Mucosa of stomach (tissue), 1 donor: Measurements from ENCODE around the gene MFSD8.

ENCODE experiments used
- H3K27me3 ChIP-seq: one replicate; pipeline ENCODE4 v1.7.0; 2013; ENCODE audit warnings: mild to moderate bottlenecking, low read length; ENCODE audit not compliant: control insufficient read depth, insufficient read depth
- H3K36me3 ChIP-seq: one replicate; pipeline ENCODE4 v1.7.0; 2013; ENCODE audit warnings: low read length; ENCODE audit not compliant: control insufficient read depth, insufficient read depth
- H3K4me1 ChIP-seq: one replicate; pipeline ENCODE4 v1.7.0; 2013; ENCODE audit warnings: mild to moderate bottlenecking, low read length; ENCODE audit not compliant: control insufficient read depth, insufficient read depth
- H3K4me3 ChIP-seq: one replicate; pipeline ENCODE4 v1.7.0; 2013; ENCODE audit warnings: low read length
- H3K9ac ChIP-seq: one replicate; pipeline ENCODE4 v1.7.0; 2013; ENCODE audit warnings: mild to moderate bottlenecking, low read length, moderate library complexity
- H3K9me3 ChIP-seq: one replicate; pipeline ENCODE4 v1.7.0; 2013; ENCODE audit warnings: mild to moderate bottlenecking, low read length, moderate library complexity; ENCODE audit not compliant: control insufficient read depth
- donor health status: Pancreatic carcinoma.

The MFSD8 gene

GRCh38 chr4:127870688-127871087 is 94.3 kb downstream of the MFSD8 start:
- Histone ChIP-seq H3K36me3 (no peaks in the 10 kb centered on the region), H3K9ac (no peak overlapping the region), H3K4me1 (no peaks in the 10 kb centered on the region), H3K27me3 (no peaks in the 10 kb centered on the region), H3K4me3 (no peak overlapping the region), H3K9me3 (no peaks in the 10 kb centered on the region)

GRCh38 chr4:127870281-127870680 is 94.7 kb downstream of the MFSD8 start:
- H3K4me3 ChIP-seq, result no peak overlapping the region
- H3K9ac ChIP-seq, result no peak overlapping the region
- no peaks in the 10 kb centered on the region for H3K4me1 ChIP-seq
- no peaks in the 10 kb centered on the region for H3K9me3 ChIP-seq
- H3K36me3 ChIP-seq, result no peaks in the 10 kb centered on the region
- no peaks in the 10 kb centered on the region for H3K27me3 ChIP-seq

- no peaks in the 10 kb centered on the region for H3K36me3 ChIP-seq
- no peak overlapping the region for H3K9ac ChIP-seq
- no peaks in the 10 kb centered on the region for H3K27me3 ChIP-seq
- no peak overlapping the region for H3K4me3 ChIP-seq
- no peaks in the 10 kb centered on the region for H3K4me1 ChIP-seq
- H3K9me3 ChIP-seq, result no peaks in the 10 kb centered on the region
Measured at GRCh38 chr4:127868196-127868595, 96.8 kb downstream of the MFSD8 start.
